Motor neuron (in vitro differentiated cells): ENCODE data around the gene CFC1. TPM values are rescaled to one million over a fixed set of nuclear protein-coding genes. Genes with fewer than 3 reads are reported as not detected.
"Not testable (repeated sequence)": the region's sequence is repeated elsewhere in the genome, so short reads cannot be mapped to it uniquely, and the experiment has no call there.

ENCODE experiments used
- ATAC-seq, 8 experiments: fragments of 200-7000 bp; cut with Tn5 transposase; replicated peaks in 6 of 8; 2 replicates each; pipeline ENCODE4 v1.8.0; 2021; ENCODE audit warnings: mild to moderate bottlenecking in 8 of 8, moderate library complexity in 8 of 8
- H3K27ac ChIP-seq, 2 donors: fragments of 250-450 bp; sonication (Bioruptor Pico); 2 replicates each; pipeline ENCODE4 v1.9.0; 2021; ENCODE audit warnings: antibody characterized with exemption in 2 of 2, mild to moderate bottlenecking in 2 of 2, moderate library complexity in 1 of 2
- H3K4me1 ChIP-seq, 2 donors: fragments of 250-450 bp; sonication (Bioruptor Pico); replicated peaks in 1 of 2; 2 replicates each; pipeline ENCODE4 v1.6.1; 2021; ENCODE audit warnings: antibody characterized with exemption in 2 of 2, mild to moderate bottlenecking in 2 of 2, moderate library complexity in 1 of 2
- H3K4me3 ChIP-seq, 5 donors: fragments of 250-450 bp; sonication (Bioruptor Pico); 2 replicates each; pipeline ENCODE4 v1.9.0; 2021; ENCODE audit warnings: antibody characterized with exemption in 5 of 5, mild to moderate bottlenecking in 5 of 5, moderate library complexity in 4 of 5
- WGBS, 10 experiments: fragments of 450-650 bp; shearing (Covaris generic); methylation state at CpG; one replicate each; pipeline ENCODE4 v1.0.0; 2022; 5-methylcytosine and 5-hydroxymethylcytosine counted together
- in situ Hi-C, 9 experiments: fragments of 400-800 bp; cut with MboI; loops; one replicate each; pipeline ENCODE4 v1.15.0; 2021; ENCODE audit warnings: low sequenced_read_pairs in 9 of 9, low pct_unique_long_range_greater_than_20kb in 2 of 9; ENCODE audit not compliant: unreplicated experiment in 9 of 9
- total RNA-seq, 8 experiments: library from RNA; unstranded; fragments of 300-600 nt; gene quantifications; 2 replicates each; pipeline versions ENCODE4 v1.2.3 to v1.2.4, GENCODE V29; 2022

CFC1 gene
- total RNA-seq, 8 experiments from 2014 or later, result 0.38 to 99.9 (median 2.6) TPM; not detected in 1

GRCh38 chr2:130574230-130574629 is 25.1 kb downstream of the CFC1 start:
- H3K27ac ChIP-seq, H3K4me1 ChIP-seq, H3K4me3 ChIP-seq, in situ Hi-C loops: not testable (repeated sequence)
- ATAC-seq, result peak; percentile 14 to 87 (median 42)
- no CpG with 5 or more reads among the region's 13 CpGs for WGBS, 10 experiments

DNA sequence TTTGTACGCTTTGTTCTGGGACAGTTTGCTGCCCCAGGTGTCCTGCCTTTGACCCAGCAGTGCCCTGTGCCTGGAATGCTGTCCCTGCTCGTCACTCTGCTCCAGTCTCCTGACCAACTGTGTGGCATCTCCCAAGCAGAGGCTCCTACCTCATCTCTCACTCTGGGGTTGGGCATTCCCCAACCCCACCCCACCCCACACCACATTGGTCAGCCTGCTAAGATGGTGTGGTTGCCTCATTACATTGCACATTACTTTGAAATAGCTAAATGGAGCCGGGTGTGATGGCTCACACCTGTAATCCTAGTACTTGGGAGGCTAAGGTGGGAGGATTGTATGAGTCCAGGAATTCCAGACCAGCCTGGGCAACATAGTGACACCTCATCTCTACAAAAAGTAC is 27.4 kb downstream of the CFC1 start:
- H3K27ac ChIP-seq, in situ Hi-C loops, H3K4me3 ChIP-seq, H3K4me1 ChIP-seq, ATAC-seq: not testable (repeated sequence)
- no CpG with 5 or more reads among the region's 3 CpGs for WGBS, 10 experiments

GRCh38 chr2:130566165-130566564 is 33.2 kb downstream of the CFC1 start:
- ATAC-seq, H3K4me3 ChIP-seq, H3K27ac ChIP-seq, H3K4me1 ChIP-seq, in situ Hi-C loops: not testable (repeated sequence)
- no CpG with 5 or more reads among the region's 4 CpGs for WGBS, 10 experiments

DNA sequence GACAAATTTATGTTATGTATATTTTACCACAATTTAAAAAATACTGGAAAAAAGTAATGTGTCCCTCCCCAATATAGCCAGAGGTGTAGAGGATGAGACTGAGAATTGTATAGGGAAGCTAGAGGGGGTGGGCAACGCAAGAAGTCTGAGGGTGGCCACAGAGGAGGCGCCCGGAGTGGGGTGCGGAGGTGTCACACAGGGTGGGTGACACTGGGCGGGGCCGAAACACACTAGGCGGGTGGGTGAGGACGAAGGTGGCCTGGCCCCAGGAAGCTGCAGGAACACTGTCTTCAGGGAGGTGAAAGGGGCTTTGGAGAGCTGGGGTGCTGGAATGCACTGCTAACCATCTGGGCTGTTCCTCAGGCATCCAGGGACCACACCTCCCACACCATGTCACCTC is 42.9 kb downstream of the CFC1 start:
- ATAC-seq, H3K4me3 ChIP-seq, in situ Hi-C loops, H3K27ac ChIP-seq, H3K4me1 ChIP-seq: not testable (repeated sequence)
- WGBS, 10 experiments, result no CpG with 5 or more reads among the region's 8 CpGs

DNA sequence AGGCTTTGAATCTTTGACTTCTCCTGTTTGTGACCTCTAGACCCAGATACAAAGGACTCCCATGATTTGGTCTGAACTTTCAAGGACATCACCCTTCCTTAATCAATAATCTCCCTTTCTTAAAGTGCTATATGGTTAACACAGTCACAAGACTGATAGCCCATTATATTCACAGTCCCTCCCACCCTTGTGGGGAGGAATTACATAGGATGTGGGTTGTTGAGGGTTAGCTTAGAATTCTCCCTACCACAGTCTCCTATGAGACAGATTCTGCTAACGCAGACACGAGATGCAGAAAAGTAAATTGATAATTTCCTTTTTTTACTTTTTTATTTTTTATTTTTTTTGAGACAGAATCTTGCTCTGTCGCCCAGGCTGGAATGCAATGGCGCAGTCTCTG is 45.2 kb downstream of the CFC1 start:
- WGBS, 10 experiments, result no CpG with 5 or more reads among the region's 4 CpGs
- H3K4me1 ChIP-seq, in situ Hi-C loops, H3K27ac ChIP-seq, ATAC-seq, H3K4me3 ChIP-seq: not testable (repeated sequence)

DNA sequence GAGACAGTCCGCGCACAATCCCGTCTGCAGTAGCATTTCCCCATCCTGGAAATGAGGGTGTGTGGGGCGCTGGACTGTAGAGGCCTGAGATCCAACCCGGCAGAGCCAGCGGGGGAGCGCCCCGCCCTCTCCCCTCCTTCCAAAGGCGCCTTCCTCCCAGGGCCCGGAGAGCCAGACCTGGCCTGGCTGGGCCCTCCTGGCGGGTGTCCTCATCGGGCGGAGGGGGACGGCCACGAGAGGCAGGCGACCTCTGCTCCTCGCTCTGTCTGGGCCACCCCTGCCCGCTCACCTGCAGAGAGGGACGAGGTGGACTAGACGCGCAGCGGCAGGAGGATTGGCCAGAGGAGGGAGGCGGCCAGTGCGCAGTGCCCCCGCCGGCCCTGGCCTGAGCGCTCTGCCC is 49.9 kb downstream of the CFC1 start:
- H3K4me3 ChIP-seq, H3K4me1 ChIP-seq, ATAC-seq, H3K27ac ChIP-seq, in situ Hi-C loops: not testable (repeated sequence)
- no CpG with 5 or more reads among the region's 27 CpGs for WGBS, 10 experiments

DNA sequence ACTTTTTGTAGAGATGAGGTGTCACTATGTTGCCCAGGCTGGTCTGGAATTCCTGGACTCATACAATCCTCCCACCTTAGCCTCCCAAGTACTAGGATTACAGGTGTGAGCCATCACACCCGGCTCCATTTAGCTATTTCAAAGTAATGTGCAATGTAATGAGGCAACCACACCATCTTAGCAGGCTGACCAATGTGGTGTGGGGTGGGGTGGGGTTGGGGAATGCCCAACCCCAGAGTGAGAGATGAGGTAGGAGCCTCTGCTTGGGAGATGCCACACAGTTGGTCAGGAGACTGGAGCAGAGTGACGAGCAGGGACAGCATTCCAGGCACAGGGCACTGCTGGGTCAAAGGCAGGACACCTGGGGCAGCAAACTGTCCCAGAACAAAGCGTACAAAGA is 51.0 kb downstream of the CFC1 start:
- H3K4me1 ChIP-seq, H3K4me3 ChIP-seq, H3K27ac ChIP-seq, in situ Hi-C loops, ATAC-seq: not testable (repeated sequence)
- WGBS, 10 experiments, result no CpG with 5 or more reads among the region's 3 CpGs

DNA sequence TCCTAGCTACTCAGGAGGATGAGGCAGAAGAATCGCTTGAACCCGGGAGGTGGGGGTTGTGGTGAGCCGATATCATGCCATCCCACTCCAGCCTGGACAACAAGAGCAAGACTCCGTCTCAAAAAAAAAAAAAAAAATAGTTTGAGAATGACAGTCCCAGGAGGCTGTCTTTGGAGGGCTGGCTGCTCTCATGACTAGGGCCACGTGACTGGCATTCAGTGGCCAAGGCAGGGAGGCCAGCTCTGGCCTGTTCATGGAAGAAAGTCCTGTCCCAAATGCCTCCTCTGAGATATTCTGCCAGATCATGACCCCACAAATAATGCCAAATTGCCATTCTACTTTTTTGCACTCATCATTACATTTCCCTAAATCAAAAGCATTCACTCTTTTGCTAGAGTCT is 54.4 kb downstream of the CFC1 start:
- ATAC-seq, result peak in 1 of 8 experiments; percentile 37
- in situ Hi-C loops, result not testable (repeated sequence)

DNA sequence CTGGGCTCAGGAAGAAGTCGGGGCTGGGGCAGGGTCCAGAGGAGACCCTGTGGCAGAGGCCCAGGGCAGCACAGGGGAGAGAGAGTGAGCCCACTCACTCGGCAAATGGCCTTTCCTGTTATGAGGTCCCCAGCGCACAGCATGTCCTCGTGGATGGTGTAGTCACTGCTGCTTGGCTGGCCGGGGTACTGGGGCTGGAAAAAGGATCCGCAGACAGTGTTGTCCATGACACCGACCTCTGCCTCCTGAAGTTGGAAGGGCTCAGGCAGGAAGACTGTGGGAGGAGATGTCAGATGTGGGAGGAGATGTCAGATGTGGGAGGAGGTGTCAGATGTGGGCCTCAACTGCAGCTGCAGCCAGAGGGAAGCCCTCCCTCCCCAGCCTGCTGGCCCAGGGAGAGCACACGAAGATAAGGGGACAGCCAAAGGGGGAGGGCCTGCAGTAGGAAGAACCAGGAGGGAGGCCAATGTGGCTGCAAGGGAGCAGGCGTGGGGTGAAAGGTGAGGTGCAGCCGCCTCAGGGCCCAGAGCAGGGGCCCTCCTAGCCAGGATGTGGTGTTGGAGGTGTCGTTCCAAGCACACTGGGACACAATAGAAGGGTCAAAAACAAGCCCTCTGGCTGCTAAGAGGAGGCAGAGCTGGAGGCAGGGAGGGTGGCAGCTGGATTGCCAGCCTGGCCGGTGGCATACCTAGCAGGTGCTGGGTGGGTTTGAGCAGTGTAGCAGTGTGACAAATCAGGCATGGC is 55.4 kb downstream of the CFC1 start:
- H3K4me3 ChIP-seq, H3K27ac ChIP-seq, H3K4me1 ChIP-seq, in situ Hi-C loops: not testable (repeated sequence)
- ATAC-seq, result peak in 7 of 8 experiments; percentile 23 to 77 (median 59)
- WGBS, 10 experiments, result no CpG with 5 or more reads among the region's 12 CpGs

More for the DNA sequence above, 54.4 kb downstream of the CFC1 start:
- no CpG with 5 or more reads among the region's 5 CpGs for WGBS, 10 experiments
- H3K4me1 ChIP-seq, H3K27ac ChIP-seq, H3K4me3 ChIP-seq: not testable (repeated sequence)

DNA sequence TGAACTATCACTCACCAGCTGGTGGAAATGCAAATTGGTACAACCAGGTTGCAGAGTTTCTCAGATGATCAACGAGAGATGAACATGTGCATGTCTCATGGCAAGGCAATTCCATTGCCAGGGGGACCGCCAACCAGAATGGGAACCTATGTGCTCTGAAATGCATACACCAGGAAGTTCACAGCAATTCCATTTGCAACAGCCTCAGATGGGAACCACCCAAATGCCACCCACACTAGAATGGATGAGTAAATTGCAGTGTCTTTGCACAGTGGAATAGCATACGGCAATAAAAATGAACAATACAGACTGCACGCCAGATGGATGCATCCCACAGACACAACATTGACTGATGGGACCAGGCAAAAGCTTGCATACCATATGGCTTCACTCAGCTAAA is 56.6 kb downstream of the CFC1 start:
- in situ Hi-C loops, H3K4me3 ChIP-seq, H3K4me1 ChIP-seq, H3K27ac ChIP-seq: not testable (repeated sequence)
- WGBS, 10 experiments, result no CpG with 5 or more reads among the region's 4 CpGs
- ATAC-seq, result peak in 3 of 8 experiments; percentile 61 to 73 (median 66)

Other genes starting within 250 kb of the CFC1 start
- gene PTPN18, start 243.5 kb downstream of the CFC1 start, total RNA-seq, result 10 to 100 TPM; 11.7 to 34.2 (median 17.7) TPM
- gene POTEI, start 90.2 kb downstream of the CFC1 start, total RNA-seq, result 1 to 10 TPM in 1 of 8 experiments, under 1 TPM in 7; 0.08 to 2.7 (median 0.11) TPM
- 1 to 10 TPM in 1 of 8 experiments, not detected in 7; 2.3 TPM for gene CFC1B, start 78.4 kb downstream of the CFC1 start, total RNA-seq
- gene POTEJ, start 11.9 kb upstream of the CFC1 start, total RNA-seq, result under 1 TPM in 3 of 8 experiments, not detected in 5; 0.14 to 0.50 (median 0.20) TPM
- under 1 TPM in 6 of 8 experiments, not detected in 2; 0.16 to 0.66 (median 0.30) TPM for gene GPR148, start 129.5 kb upstream of the CFC1 start, total RNA-seq
- gene AMER3, start 156.0 kb upstream of the CFC1 start, total RNA-seq, result 10 to 100 TPM in 2 of 8 experiments, 1 to 10 TPM in 3, under 1 TPM in 3; 0.09 to 11.3 (median 8.3) TPM
- gene ARHGEF4, start 237.3 kb upstream of the CFC1 start, total RNA-seq, result 10 to 100 TPM in 6 of 8 experiments, 1 to 10 TPM in 2; 3.8 to 36.9 (median 15.2) TPM